Measurements from ENCODE around the gene LIPC. TPM values are rescaled to one million over a fixed set of nuclear protein-coding genes. Genes with fewer than 3 reads are reported as not detected.

LIPC gene
- total and polyA plus RNA-seq, 9 of the 15 experiments (the other 6 are each of a cell fraction or from before 2014, with no cell fraction given) = 0.07 to 0.41 (median 0.11) TPM; not detected in 2

- TF ChIP-seq, protein P1, sequence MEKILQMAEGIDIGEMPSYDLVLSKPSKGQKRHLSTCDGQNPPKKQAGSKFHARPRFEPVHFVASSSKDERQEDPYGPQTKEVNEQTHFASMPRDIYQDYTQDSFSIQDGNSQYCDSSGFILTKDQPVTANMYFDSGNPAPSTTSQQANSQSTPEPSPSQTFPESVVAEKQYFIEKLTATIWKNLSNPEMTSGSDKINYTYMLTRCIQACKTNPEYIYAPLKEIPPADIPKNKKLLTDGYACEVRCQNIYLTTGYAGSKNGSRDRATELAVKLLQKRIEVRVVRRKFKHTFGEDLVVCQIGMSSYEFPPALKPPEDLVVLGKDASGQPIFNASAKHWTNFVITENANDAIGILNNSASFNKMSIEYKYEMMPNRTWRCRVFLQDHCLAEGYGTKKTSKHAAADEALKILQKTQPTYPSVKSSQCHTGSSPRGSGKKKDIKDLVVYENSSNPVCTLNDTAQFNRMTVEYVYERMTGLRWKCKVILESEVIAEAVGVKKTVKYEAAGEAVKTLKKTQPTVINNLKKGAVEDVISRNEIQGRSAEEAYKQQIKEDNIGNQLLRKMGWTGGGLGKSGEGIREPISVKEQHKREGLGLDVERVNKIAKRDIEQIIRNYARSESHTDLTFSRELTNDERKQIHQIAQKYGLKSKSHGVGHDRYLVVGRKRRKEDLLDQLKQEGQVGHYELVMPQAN (IDR thresholded peaks at IDR 0.05; ENCODE audit: borderline replicate concordance) = no peak
- TF ChIP-seq ERF (CRISPR knock-in tag; IDR thresholded peaks at IDR 0.05) (no peak), SMAD1 (IDR thresholded peaks at IDR 0.05; ENCODE audit: low read depth, low read length, partially characterized antibody) (no peak), BHLHE40 (IDR thresholded peaks at IDR 0.05; ENCODE audit: low read length) (no peak), BMI1 (IDR thresholded peaks at IDR 0.05; ENCODE audit: low read length) (no peak), ESRRA (IDR thresholded peaks at IDR 0.05; ENCODE audit: borderline replicate concordance, low read depth) (no peak), TARDBP (IDR thresholded peaks at IDR 0.05) (no peak), MYNN (IDR thresholded peaks at IDR 0.05) (no peak), MYNN (CRISPR knock-in tag; IDR thresholded peaks at IDR 0.05) (no peak), CBX3 (IDR thresholded peaks at IDR 0.05; ENCODE audit: borderline replicate concordance in 1 of 2, low read length in 2 of 2) (no peak)
These were observed 103.5 kb downstream of the LIPC start (continued) for GRCh38 chr15:58535337-58535736.

- DNase-seq (ENCODE audit: extremely low read depth in 1 of 4, low spot score in 3 of 4) (no peak), FAIRE-seq (no peak), ATAC-seq (no peak)
- Histone ChIP-seq H3K9me3 (replicated peaks; ENCODE audit: control insufficient read depth, insufficient read depth, low read depth, low read length) (no peaks in the 10 kb centered on the region), H3K9ac (ENCODE audit: insufficient read depth in 1 of 2, low read depth in 2 of 2, low read length in 2 of 2) (no peak overlapping the region), H3K27ac (ENCODE audit: extremely low read depth, low read depth, low read length) (no peak overlapping the region), H3K36me3 (ENCODE audit: control insufficient read depth, insufficient read depth, low read length) (no peaks in the 10 kb centered on the region), H4K20me1 (replicated peaks; ENCODE audit: control insufficient read depth, insufficient read depth, low read length) (no peaks in the 10 kb centered on the region), H3K4me1 (replicated peaks in 1 of 2; ENCODE audit: control insufficient read depth in 2 of 2, insufficient read depth in 2 of 2, low read length in 2 of 2) (peaks cover 3 to 10% of the 10 kb centered on the region in 2 experiments; a peak in 3 of 5 replicates), H3K9me1 (ENCODE audit: control insufficient read depth, insufficient read depth, low read length) (no peaks in the 10 kb centered on the region), H3K79me2 (ENCODE audit: control insufficient read depth, insufficient read depth, low read length) (no peaks in the 10 kb centered on the region), H3K4me3 (no peak overlapping the region), H3K27me3 (ENCODE audit: control insufficient read depth in 2 of 2, insufficient read depth in 2 of 2, low read length in 2 of 2) (no peaks in the 10 kb centered on the region), H2AFZ (ENCODE audit: low read depth, low read length) (no peak overlapping the region), H3K4me2 (ENCODE audit: insufficient read depth, low read length) (no peak overlapping the region)
- no peak for TF ChIP-seq RBM34 (IDR thresholded peaks at IDR 0.05; ENCODE audit: borderline replicate concordance, insufficient read depth, low read length)
- TF ChIP-seq SP1 (CRISPR knock-in tag; IDR thresholded peaks at IDR 0.05) = no peak
- no peak for TF ChIP-seq KLF10 (CRISPR knock-in tag; IDR thresholded peaks at IDR 0.05)
- in situ Hi-C loops (cut with MboI) (no loop called here), intact Hi-C loops (cut with micrococcal nuclease) (no loop called here)
- BruUV-seq (replicated peaks) = no TSS peak
- ChIA-PET CTCF (ENCODE audit: low intra/inter-chr PET ratio) (no interaction called here), POLR2A (interaction anchor here (0.8 to 1.0 kb wide), 2 partner anchors 13 to 76 kb away, joined by 3 to 4 read pairs; no protein-coding TSS in a partner anchor)
- 65% methylated on average over 6 of the region's 6 CpGs for WGBS (ENCODE audit: insufficient coverage, low coverage, missing lambda C conversion rate)
These were observed 104.1 kb downstream of the LIPC start for GRCh38 chr15:58535894-58536293.
